ENCODE measurements around the gene LTB4R.
A peak's percentile ranks its signal among the peaks of the same experiment; 100 is the strongest.
"Not testable (repeated sequence)": the region's sequence is repeated elsewhere in the genome, so short reads cannot be mapped to it uniquely, and the experiment has no call there.

LTB4R gene

DNA sequence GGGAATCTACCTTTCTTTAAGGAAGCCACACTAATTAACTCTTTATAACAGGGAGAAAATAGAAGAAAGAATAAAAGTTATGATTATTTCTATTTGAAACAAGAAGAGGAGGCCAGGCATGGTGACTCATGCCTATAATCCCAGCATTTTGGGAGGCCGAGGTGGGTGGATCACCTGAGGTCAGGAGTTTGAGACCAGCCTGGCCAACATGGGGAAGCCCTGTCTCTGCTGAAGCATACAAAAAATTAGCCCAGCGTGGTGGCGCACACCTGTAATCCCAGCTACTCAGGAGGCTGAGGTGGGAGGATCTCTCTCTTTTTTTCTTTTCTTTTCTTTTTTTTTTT lies 43.2 kb downstream of the LTB4R start:
- H3K36me3 ChIP-seq (ENCODE audit: control insufficient read depth, insufficient read depth, low read length); H3K9me3 ChIP-seq (ENCODE audit: control insufficient read depth, insufficient read depth, low read length); H3K27ac ChIP-seq (ENCODE audit: low read depth, low read length); H3K9ac ChIP-seq (ENCODE audit: low read depth, low read length); H3K4me3 ChIP-seq (ENCODE audit: low read depth, low read length); H3K4me1 ChIP-seq (ENCODE audit: control insufficient read depth, insufficient read depth, low read length): not testable (repeated sequence)
- peaks cover 22% of the 10 kb centered on the region for H3K27me3 ChIP-seq (ENCODE audit: control insufficient read depth, insufficient read depth, low read length)

DNA sequence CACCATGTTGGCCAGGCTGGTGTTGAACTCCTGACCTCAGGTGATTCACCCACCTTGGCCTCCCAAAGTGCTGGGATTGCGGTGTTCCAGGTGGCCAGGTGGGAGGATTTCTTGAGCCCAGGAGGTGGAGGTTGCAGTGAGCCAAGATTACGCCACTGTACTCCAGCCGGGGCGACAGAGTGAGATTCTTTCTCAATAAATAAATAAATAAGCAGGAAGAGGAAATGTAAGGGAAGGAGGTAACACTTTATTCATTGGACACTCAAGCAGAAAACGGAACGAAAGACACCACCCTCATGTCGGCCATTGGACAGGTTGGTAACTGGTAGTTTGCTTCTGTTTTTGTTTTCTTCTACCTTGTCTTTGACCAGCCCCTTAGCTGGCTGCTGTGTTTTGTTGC lies 43.7 kb downstream of the LTB4R start:
- Histone ChIP-seq H3K9me3 (ENCODE audit: control insufficient read depth, insufficient read depth, low read length) (no peaks in the 10 kb centered on the region), H3K27ac (ENCODE audit: low read depth, low read length) (no peak overlapping the region), H3K4me1 (ENCODE audit: control insufficient read depth, insufficient read depth, low read length) (no peaks in the 10 kb centered on the region), H3K27me3 (ENCODE audit: control insufficient read depth, insufficient read depth, low read length) (peaks cover 16% of the 10 kb centered on the region), H3K4me3 (ENCODE audit: low read depth, low read length) (no peak overlapping the region), H3K9ac (ENCODE audit: low read depth, low read length) (no peak overlapping the region), H3K36me3 (ENCODE audit: control insufficient read depth, insufficient read depth, low read length) (no peaks in the 10 kb centered on the region)

GRCh38 chr14:24356208-24356607 lies 44.9 kb downstream of the LTB4R start:
- Histone ChIP-seq H3K9me3 (ENCODE audit: control insufficient read depth, insufficient read depth, low read length) (no peaks in the 10 kb centered on the region), H3K27me3 (ENCODE audit: control insufficient read depth, insufficient read depth, low read length) (peaks cover 12% of the 10 kb centered on the region), H3K9ac (ENCODE audit: low read depth, low read length) (no peak overlapping the region), H3K4me1 (ENCODE audit: control insufficient read depth, insufficient read depth, low read length) (no peaks in the 10 kb centered on the region), H3K36me3 (ENCODE audit: control insufficient read depth, insufficient read depth, low read length) (no peaks in the 10 kb centered on the region), H3K4me3 (ENCODE audit: low read depth, low read length) (no peak overlapping the region), H3K27ac (ENCODE audit: low read depth, low read length) (no peak overlapping the region)

- H3K9me3 ChIP-seq (ENCODE audit: control insufficient read depth, insufficient read depth, low read length), result no peaks in the 10 kb centered on the region
- no peaks in the 10 kb centered on the region for H3K4me1 ChIP-seq (ENCODE audit: control insufficient read depth, insufficient read depth, low read length)
- no peak overlapping the region for H3K4me3 ChIP-seq (ENCODE audit: low read depth, low read length)
- H3K27me3 ChIP-seq (ENCODE audit: control insufficient read depth, insufficient read depth, low read length), result peaks cover 16% of the 10 kb centered on the region
- H3K36me3 ChIP-seq (ENCODE audit: control insufficient read depth, insufficient read depth, low read length), result no peaks in the 10 kb centered on the region
- no peak overlapping the region for H3K9ac ChIP-seq (ENCODE audit: low read depth, low read length)
- H3K27ac ChIP-seq (ENCODE audit: low read depth, low read length), result no peak overlapping the region
These were observed 49.0 kb downstream of the LTB4R start for GRCh38 chr14:24360281-24360680.

- Histone ChIP-seq H3K9me3 (ENCODE audit: control insufficient read depth, insufficient read depth, low read length) (no peaks in the 10 kb centered on the region), H3K36me3 (ENCODE audit: control insufficient read depth, insufficient read depth, low read length) (no peaks in the 10 kb centered on the region), H3K9ac (ENCODE audit: low read depth, low read length) (no peak overlapping the region), H3K27ac (ENCODE audit: low read depth, low read length) (no peak overlapping the region), H3K4me3 (ENCODE audit: low read depth, low read length) (no peak overlapping the region), H3K27me3 (ENCODE audit: control insufficient read depth, insufficient read depth, low read length) (peaks cover 16% of the 10 kb centered on the region), H3K4me1 (ENCODE audit: control insufficient read depth, insufficient read depth, low read length) (no peaks in the 10 kb centered on the region)
These were observed 50.0 kb downstream of the LTB4R start for GRCh38 chr14:24361326-24361725.

DNA sequence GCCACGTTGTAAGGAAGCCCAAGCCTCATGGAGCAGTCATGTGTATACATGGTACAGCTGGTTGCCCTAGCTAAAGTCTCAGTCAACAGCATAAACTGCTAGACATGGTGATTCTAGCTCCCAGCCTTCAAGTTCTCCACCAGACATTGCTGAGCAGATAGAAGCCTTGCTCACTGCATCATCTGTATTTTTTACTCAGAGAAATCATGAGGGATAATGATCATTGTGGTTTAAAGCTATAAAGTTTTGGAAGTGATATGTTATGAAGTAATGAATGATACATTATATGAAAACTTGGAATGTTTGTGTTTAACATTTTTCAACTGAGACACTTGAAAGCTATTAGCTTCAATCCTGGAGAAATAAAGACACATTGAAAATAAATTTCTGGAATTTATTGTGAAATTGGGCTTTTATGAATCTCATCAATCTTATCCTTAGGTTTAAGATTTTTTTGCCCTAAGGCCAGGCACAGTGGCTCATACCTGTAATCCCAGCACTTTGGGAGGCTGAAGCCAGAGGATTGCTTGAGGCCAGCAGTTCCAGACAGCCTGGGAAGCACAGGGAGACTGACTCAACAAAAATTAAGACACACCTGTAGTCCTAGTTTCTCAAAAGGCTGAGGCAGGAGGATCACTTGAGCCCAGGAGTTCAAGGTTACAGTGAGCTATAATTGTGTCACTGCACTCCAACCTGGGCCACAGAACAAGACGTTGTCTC lies 51.1 kb downstream of the LTB4R start:
- Histone ChIP-seq H3K27me3 (ENCODE audit: control insufficient read depth, insufficient read depth, low read length) (peaks cover 16% of the 10 kb centered on the region), H3K27ac (ENCODE audit: low read depth, low read length) (no peak overlapping the region), H3K4me1 (ENCODE audit: control insufficient read depth, insufficient read depth, low read length) (no peaks in the 10 kb centered on the region), H3K36me3 (ENCODE audit: control insufficient read depth, insufficient read depth, low read length) (no peaks in the 10 kb centered on the region), H3K9me3 (ENCODE audit: control insufficient read depth, insufficient read depth, low read length) (no peaks in the 10 kb centered on the region), H3K4me3 (ENCODE audit: low read depth, low read length) (no peak overlapping the region), H3K9ac (ENCODE audit: low read depth, low read length) (no peak overlapping the region)

DNA sequence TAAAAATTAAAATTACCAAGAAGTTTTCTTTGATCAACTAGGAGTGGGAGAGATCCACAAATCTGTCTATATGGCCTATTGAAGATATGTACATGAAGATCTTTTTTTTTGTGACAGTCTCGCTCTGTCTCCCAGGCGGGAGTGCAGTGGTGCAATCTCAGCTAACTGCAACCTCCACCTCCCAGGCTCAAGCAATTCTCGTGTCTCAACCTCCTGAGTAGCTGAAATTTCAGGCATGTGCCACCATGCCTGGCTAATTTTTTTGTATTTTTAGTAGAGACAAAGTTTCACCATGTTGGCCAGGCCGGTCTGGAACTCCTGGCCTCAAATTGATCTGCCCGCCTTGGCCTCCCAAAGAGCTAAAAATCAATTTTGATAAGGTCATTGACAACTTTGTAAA lies 52.1 kb downstream of the LTB4R start:
- Histone ChIP-seq H3K4me3 (ENCODE audit: low read depth, low read length) (no peak overlapping the region), H3K4me1 (ENCODE audit: control insufficient read depth, insufficient read depth, low read length) (no peaks in the 10 kb centered on the region), H3K9ac (ENCODE audit: low read depth, low read length) (no peak overlapping the region), H3K36me3 (ENCODE audit: control insufficient read depth, insufficient read depth, low read length) (no peaks in the 10 kb centered on the region), H3K27me3 (ENCODE audit: control insufficient read depth, insufficient read depth, low read length) (peaks cover 16% of the 10 kb centered on the region), H3K9me3 (ENCODE audit: control insufficient read depth, insufficient read depth, low read length) (no peaks in the 10 kb centered on the region), H3K27ac (ENCODE audit: low read depth, low read length) (no peak overlapping the region)

GRCh38 chr14:24364841-24365240 lies 53.5 kb downstream of the LTB4R start:
- H3K4me1 ChIP-seq (ENCODE audit: control insufficient read depth, insufficient read depth, low read length), result no peaks in the 10 kb centered on the region
- peaks cover 16% of the 10 kb centered on the region for H3K27me3 ChIP-seq (ENCODE audit: control insufficient read depth, insufficient read depth, low read length)
- H3K9ac ChIP-seq (ENCODE audit: low read depth, low read length), result no peak overlapping the region
- H3K27ac ChIP-seq (ENCODE audit: low read depth, low read length), result no peak overlapping the region
- H3K4me3 ChIP-seq (ENCODE audit: low read depth, low read length), result no peak overlapping the region
- no peaks in the 10 kb centered on the region for H3K36me3 ChIP-seq (ENCODE audit: control insufficient read depth, insufficient read depth, low read length)
- H3K9me3 ChIP-seq (ENCODE audit: control insufficient read depth, insufficient read depth, low read length), result no peaks in the 10 kb centered on the region

DNA sequence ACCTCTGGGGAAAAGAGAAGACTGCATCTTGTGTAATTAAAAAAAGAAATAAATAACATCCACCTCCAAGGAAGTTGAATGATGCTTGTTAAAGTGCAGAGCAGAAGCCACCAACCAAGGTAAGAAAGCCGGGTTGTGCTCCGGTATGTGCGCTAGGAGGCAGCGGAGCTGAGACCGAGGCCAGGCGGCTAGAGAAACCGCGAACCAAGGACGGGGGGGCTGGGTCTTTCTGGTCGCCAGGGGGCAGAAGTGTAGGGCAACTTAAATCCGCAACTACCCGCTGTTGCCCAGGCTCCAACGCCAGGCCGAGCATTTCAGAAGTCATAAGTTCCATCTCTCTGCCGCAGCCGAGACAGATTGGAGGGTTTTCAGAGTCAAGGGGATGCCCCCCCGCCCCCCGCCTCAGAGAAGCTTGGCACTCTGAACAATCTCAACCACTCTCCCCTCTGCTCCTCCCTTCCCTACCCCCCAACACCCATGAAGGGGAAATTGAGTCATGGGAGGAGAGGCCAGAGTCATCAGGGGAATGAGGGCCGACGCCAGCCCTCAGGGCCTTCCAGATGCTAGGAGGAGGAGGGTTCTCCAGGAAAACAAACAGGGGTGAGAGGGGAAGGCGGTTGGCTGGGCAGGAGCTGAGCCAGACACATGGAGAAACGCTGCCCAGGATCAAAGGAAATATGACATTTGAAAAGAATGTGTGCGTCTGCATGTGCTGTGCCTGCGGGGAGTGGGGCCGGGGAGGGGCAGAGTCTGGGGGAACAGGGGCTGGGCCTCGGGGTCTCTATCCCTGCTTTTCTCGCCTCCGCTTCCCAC lies 54.5 kb downstream of the LTB4R start:
- peaks cover 16% of the 10 kb centered on the region for H3K27me3 ChIP-seq (ENCODE audit: control insufficient read depth, insufficient read depth, low read length)
- H3K36me3 ChIP-seq (ENCODE audit: control insufficient read depth, insufficient read depth, low read length), result no peaks in the 10 kb centered on the region
- H3K9me3 ChIP-seq (ENCODE audit: control insufficient read depth, insufficient read depth, low read length), result no peaks in the 10 kb centered on the region
- peak overlapping the region; percentile 73 for H3K27ac ChIP-seq (ENCODE audit: low read depth, low read length)
- no peak overlapping the region for H3K9ac ChIP-seq (ENCODE audit: low read depth, low read length)
- H3K4me3 ChIP-seq (ENCODE audit: low read depth, low read length), result peak overlapping the region; percentile 74
- no peaks in the 10 kb centered on the region for H3K4me1 ChIP-seq (ENCODE audit: control insufficient read depth, insufficient read depth, low read length)

- Histone ChIP-seq H3K27ac (ENCODE audit: low read depth, low read length) (peak overlapping the region; percentile 73), H3K9me3 (ENCODE audit: control insufficient read depth, insufficient read depth, low read length) (no peaks in the 10 kb centered on the region), H3K4me3 (ENCODE audit: low read depth, low read length) (peak overlapping the region; percentile 74), H3K27me3 (ENCODE audit: control insufficient read depth, insufficient read depth, low read length) (peaks cover 14% of the 10 kb centered on the region), H3K36me3 (ENCODE audit: control insufficient read depth, insufficient read depth, low read length) (no peaks in the 10 kb centered on the region), H3K9ac (ENCODE audit: low read depth, low read length) (no peak overlapping the region), H3K4me1 (ENCODE audit: control insufficient read depth, insufficient read depth, low read length) (no peaks in the 10 kb centered on the region)
These were observed 55.1 kb downstream of the LTB4R start for GRCh38 chr14:24366413-24366720.

DNA sequence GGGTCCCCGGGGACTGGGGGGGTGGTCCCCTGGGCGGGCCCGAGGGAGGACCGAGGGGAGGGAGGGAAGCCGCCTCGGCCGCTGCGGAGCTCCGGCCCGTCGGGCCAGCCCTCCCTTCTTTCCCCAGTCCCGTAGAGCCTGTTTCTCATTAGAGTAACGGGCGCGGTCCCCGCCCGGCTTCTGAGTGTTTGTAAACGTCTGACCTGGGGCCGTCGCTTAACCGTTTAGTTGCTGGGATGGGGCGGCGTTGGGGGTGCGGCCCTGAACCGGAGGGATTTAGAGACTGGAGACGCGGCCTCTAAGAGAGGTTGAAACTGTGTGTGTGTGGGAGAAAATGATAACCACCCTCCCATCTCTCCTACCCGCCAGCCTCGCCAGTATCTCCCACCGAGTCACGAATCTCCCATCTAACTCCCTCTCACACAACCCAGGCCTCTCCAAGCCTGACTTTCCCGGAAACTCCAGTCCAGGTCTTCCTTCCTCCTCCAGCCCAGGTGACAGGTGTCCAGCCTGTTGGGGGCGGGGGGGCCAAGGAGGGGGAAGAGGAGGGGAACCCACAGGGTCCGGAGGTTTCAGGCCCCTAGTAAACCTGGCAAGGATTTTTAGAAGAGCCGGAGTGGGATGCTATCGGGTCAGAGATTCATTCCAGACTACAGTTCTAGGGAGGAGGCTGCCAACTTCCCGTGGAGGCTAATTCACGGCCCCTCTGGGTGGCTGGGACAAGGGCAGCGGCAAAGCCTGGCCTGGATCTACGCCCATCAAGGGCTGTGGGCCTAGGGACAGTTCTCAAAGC lies 55.6 kb downstream of the LTB4R start:
- Histone ChIP-seq H3K9me3 (ENCODE audit: control insufficient read depth, insufficient read depth, low read length) (no peaks in the 10 kb centered on the region), H3K36me3 (ENCODE audit: control insufficient read depth, insufficient read depth, low read length) (no peaks in the 10 kb centered on the region), H3K4me1 (ENCODE audit: control insufficient read depth, insufficient read depth, low read length) (no peaks in the 10 kb centered on the region), H3K4me3 (ENCODE audit: low read depth, low read length) (peak overlapping the region; percentile 74), H3K9ac (ENCODE audit: low read depth, low read length) (peak overlapping the region; percentile 48), H3K27me3 (ENCODE audit: control insufficient read depth, insufficient read depth, low read length) (peaks cover 9% of the 10 kb centered on the region), H3K27ac (ENCODE audit: low read depth, low read length) (peak overlapping the region; percentile 73)

Data from HUES48 (cell line).